GM19025 (cell line): Measurements from ENCODE around the gene WDR72.
"Not testable (repeated sequence)": the region's sequence is repeated elsewhere in the genome, so short reads cannot be mapped to it uniquely, and the experiment has no call there.

ENCODE experiments used
- ATAC-seq: cut with Tn5 transposase; IDR thresholded peaks from one replicate; pipeline ENCODE4 v1.9.1; 2021; ENCODE audit warnings: mild to moderate bottlenecking, low read depth, moderate library complexity; ENCODE audit not compliant: unreplicated experiment

WDR72 gene

DNA sequence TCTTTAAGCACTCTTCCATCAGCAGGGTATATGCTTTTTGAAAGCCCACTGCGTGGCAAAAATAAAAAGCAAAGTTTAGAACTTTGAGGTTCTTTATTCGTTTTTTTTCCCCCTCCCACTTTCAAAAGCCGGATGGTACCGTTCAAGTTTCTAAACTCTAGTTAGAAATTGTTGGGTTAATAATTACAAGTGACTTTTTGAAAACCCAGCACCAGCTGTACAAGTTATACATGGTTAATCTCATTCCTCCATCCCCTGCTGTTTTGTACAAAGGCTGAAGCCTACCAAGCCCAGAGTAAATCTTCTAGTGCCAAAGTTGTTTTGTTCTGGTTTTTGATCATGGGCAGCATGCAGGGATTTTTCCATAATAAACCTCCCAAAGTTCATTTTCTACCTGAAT is 48.6 kb downstream of the WDR72 start:
- ATAC-seq = no peak

DNA sequence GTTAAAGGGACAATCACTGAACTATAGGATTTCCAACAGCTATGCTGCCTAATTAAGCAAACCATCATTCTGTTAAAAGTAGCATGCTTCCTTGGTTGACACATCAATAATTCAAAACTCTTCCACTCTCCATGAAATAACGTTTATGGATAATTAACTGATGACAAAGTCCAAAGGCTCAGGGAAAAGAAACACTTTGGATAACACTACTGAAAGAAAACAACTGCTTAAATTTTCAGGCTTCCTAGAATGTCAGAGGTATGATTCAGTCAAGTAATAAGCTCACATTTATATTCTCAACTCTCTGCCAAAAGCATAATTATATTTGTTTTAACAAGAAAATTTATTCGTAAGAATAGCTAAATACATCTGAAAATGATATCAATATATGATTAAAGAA is 49.6 kb downstream of the WDR72 start:
- ATAC-seq = no peak

DNA sequence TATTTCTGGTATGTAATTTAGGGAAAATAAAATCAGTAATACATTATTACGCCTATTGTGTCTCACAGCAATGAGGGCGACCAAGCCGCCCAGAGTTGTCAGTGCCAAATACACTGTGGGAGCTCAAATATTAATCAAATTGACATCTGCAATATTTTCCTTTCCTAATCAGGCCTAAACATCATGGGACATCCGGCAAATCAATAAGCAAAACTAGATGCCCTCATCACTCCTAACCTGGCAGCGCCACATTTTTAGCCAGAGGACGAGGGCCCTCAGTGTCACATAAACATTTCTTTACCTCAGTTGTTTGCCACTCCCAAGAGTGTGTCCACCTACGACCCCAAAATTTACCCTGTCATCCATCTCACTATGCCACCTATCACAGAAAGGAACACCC is 64.1 kb downstream of the WDR72 start:
- ATAC-seq = no peak

DNA sequence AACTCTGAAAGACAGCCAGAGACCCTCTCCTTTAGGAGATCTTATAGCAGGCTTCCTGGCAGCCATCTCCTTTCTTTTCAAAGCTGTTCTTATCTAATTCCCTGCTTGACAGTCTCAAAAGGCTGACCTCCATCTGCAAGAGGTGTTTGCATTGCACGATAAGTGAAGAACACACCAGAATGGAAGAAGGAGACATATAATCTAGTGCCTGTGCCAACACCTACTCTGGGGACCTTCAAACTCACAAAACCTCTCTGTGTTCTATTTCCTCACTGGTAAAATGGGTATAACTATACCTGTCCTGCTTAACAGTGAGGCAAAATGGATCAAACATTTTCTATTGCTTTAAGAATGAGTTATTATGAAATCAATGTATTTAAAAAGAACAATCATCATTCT is 65.0 kb downstream of the WDR72 start:
- ATAC-seq = no peak

DNA sequence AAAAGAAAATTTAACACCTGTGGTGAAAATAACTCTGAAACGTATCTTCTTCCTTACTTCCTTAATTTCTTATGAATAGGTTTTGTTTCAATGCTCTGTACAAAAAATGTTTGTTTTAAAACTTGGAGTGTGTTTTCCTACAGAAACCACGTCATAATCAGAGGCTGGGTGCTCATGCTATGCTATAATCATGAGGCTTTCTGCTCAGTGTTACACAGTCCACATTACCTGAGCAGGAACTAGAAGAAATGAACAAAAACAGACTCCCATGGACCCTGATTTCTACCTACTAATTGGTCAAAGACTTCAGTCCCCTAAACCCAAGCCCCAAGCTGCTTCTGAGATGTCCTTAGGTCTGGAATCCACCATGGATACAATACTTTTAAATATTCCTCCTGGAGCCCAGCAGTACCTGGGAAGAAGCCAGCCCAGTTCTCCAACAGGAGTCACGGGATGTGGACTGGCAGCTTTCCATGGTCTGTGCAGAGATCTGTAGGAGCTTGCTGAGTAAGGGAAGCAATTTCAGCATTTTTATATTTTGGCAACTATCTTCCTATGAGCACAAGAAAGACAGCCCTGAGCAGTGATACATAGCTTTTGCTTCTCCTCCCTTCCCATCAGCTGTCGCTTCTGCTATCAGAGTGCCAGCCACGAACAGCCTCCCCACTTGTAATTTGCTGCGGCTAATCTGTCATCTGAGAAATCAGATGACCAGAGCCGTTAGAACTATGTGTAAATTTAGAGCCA is 65.6 kb downstream of the WDR72 start:
- ATAC-seq = no peak

DNA sequence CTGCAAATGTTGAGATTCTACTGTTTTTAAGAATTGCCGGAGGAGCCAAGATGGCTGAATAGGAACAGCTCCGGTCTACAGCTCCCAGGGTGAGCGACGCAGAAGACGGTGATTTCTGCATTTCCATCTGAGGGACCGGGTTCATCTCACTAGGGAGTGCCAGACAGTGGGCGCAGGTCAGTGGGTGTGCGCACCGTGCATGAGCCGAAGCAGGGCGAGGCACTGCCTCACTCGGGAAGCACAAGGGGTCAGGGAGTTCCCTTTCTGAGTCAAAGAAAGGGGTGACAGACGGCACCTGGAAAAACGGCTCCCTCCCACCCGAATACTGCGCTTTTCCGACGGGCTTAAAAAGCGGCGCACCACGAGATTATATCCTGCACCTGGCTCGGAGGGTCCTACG is 75.3 kb downstream of the WDR72 start:
- not testable (repeated sequence) for ATAC-seq

DNA sequence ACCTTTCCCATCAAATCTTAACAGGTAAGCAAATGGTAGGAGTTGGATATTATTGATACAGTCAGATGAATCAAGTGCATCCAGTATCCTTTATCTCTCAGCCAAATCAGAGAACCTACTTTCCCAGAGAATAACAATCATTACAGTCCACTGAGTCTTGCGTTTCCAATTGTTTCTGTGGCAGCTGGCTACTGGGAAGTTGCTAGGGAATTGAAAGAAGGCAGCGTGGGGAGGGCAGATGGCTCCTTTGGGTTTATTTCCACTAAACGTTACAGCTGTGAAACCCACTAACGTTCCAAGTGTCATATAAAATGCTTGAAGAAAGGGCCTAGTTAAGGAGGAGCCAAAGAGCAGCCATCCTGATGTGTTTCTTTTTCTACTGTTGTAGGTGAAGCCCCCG is 78.4 kb downstream of the WDR72 start:
- no peak for ATAC-seq

DNA sequence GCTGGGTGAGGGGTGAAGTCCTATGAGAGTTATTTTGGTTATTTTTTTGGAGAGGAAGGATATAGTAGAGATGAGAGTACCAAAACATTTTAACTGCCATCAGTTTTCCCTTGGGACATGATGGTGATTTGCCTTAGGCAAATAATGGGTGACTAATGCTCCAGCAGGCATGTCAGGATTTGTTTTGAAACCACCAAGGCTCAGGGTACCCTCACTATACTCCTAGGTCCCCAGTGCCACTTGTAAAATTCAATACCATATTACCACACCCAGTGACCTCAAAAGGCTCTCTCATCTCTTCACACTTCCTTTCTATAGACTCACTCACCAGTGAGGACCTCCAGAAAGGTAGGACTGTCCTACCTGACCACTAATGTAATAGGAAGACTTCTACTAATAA is 83.6 kb downstream of the WDR72 start:
- no peak for ATAC-seq

DNA sequence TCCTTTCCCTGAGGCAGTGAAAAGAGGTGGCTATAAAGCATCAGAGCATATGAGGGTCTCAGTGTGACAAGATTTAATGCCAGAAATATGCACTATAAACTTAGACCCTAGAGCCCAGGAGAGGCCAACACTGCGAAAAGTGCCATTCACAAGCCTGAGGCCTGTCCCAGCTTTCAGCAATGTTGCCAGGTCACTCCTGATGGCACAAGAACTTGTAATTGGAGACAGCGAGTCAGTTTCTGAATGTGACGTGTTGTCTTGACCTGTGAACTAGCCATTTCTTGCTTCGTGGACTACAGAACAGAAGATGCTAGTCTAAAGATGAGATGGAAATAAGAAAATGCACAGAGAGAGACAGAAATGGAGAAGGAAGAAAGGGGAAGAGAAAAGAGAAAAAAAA is 87.9 kb downstream of the WDR72 start:
- no peak for ATAC-seq

DNA sequence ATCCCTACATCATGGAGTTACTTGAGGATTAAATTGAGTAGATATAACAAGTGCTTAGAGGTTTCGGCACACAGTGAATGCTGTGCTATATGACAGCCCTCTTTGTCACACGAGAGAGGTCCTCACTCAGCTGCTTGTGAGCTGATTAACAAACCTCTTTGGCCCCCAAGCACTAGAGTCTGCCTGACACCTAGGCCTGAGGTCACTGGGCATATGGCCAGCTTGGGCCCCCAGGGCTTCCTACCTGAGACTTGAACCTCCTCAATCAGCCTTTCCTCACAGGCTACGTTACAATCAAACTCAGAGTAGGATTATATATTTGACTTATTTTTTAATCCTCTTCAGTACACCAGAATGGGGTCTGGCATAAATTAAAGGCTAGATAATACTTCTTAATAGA is 88.8 kb downstream of the WDR72 start:
- no peak for ATAC-seq

DNA sequence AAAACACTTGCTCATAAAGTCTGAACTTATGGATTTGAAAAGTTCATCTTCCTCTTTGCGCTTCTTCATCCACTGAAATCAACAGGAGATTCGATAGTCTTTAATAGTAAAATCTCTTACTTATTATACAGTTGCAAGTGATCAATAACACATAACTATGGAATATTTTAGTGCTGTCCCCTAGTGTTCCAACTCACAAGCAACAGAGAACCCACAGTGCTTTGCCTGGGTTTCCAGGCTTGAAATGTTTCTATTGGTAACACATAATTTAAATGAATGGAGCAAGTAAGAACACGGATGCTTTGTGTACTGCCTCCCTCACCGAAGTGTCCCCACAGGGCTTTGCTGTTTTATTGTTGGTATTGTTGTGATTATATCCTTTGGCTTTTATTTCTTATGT is 93.5 kb downstream of the WDR72 start:
- no peak for ATAC-seq

DNA sequence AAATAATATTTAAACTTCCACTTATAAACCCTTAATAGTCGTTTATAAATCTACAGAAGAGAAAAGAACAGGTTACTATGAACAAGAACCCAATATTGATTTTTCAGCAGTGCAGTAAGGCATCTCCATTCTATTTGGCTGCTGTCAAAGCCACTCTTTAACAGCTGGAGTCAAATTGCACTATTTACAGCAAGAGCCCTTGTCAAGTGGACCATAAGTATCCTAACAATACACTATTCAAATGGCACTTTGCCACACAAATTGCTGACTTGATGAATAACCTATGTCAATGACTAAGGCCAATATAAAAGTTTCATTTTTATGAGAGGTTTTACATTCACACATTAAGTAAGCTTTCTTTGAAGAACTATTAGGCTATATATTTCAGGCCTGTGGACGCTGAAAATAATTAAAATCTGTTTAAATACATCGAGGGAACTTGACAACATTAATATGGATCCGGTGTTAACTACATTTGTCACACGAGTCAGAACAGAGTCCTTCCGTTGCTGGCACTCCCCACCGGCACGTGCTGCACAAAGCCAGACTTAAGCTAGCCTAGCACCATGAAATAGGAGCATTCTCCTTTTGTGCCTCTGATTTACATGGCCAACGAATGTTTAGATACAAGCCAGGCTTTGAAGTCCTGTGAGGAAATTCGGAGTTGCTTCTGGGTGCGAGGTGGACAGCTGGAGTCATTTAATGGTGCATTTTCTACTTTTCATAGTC is 100.5 kb downstream of the WDR72 start:
- ATAC-seq = no peak

DNA sequence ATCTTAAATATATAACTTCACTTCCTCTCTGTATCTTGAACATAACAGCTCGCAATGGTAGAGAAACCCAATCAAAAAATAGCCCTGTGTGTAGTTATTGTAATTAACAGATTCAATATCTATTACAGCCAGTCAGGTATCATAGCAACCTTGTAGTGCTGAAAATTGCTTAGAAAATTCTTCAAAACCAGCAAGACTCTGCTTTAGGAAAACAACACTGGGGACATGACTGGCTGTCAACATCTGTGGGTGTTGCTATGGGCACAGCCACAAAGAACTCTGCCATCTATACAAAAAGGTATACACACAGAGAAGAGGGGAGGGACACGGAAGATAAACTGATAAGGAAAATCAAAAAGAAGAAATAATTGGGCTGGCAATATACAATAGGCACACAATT is 101.2 kb downstream of the WDR72 start:
- no peak for ATAC-seq

DNA sequence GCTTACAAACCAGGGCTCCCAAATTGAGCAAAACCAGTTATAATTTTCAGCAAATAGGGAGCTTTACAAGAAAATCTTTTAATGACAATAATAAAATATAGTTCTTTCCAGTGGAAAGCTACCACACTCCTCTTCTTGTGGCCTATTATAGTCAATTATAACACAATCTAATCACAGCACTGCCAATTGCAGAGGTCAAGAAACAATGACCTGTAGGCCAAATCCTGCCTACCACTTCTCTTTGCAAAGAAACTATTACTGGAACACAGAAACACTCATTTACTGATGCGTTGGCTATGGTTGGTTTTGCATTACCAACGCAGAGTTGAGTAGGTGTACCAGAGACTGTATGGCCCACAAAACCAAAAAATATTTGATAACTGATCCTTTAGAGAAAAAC is 110.5 kb downstream of the WDR72 start:
- no peak for ATAC-seq

DNA sequence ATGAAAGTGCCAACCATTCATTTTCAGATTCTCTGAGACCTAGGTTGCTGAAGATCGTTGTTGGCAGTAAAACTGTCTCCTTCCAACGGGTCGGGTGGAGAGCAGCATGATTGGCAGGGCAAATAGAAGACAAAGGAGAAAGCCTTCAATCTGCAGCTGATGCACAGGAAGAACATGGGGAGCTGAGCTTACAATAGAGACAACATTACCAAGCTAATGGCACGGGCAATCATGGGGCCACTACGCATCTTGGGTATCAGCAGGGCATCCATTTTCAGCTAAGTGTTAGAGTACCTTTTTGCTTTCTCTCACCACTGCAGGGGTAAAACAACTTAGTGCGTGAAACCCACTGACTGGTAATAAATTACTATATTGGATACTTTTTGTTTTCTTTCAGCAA is 114.8 kb downstream of the WDR72 start:
- ATAC-seq = no peak

DNA sequence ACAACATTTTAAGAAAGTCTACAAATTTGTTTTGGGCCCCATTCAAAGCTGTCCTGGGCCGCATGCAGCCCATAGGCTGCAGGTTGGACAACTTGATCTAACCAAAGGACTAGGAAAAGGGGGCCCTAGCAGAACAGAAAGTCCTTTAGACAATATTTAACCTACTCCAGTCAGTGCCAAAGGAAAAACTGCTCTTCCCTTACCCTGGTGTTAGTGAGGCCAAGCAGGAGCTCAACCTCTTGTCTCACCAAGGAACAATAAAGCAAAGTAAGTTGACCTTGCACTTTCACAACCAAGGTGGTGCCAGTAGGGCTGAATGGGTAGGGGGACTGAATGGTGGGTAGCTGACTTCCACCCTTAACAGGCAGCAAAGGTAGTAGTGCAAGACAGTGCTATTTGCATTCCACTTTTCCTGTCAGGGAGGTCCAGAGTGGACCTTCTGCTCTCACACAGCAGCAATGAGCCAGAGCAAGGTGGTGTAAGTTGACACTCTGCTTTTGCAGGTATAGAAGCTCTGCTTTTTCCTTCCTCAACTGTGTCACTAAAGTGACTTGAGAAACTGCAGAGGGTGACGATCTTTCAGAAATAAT is 124.9 kb downstream of the WDR72 start:
- no peak for ATAC-seq

DNA sequence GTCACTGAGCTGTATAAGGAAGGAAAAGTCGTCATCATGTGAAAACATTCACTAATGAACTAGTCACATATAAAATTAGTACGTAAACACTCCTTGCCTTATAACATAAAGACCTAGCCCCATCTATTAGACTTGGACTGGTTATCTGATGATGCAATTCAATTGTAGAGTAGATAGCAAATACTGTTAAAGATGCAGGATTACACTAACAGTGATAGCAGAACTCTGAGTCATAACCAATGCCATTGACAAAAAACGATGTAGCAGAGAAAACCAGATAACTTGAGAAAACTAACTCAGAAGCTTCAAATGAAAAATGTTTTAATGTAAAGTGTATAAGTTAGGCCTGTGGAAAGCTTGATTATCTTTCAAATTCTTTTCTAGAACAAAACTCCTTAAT is 132.2 kb downstream of the WDR72 start:
- ATAC-seq = no peak

DNA sequence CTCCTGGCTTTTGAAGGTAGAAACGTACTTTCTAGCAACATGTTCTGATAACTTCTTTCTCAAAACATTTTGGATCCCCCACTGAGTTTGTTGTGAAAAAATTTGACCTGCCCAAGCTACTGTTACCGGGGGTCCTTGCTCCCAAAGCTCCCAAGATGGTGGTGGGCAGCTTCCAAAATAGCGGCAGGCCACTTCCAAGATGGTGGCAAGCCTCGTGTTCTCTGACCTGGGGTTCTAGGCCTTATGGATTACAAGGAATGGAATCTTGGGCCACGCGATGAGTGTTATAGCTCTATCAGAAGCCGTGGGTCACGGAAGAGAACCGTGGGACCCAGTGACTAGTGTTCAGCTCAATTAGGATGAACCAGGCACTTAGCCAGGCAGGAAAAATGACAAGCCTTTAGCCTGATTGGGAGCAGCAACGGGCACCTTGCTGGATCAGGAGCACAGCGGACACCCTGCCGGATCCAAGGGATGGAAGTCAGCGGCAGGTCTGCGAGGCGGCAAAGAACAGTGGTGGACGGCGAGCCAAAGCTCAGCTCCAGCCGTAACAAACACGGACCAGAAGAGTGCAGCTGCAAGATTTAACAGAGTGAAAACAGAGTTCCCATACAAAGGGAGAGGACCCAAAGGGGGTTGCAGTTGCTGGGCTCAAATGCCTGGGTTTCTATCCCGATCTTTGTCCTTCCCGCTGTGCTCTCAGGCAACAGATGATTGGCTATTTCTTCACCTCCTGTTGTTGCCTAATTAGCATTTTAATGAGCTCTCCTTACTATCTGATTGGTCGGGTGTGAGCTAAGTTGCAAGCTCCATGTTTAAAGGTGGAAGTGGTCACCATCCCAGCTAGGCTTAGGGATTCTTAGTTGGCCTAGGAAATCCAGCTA is 133.3 kb downstream of the WDR72 start:
- ATAC-seq = no peak

DNA sequence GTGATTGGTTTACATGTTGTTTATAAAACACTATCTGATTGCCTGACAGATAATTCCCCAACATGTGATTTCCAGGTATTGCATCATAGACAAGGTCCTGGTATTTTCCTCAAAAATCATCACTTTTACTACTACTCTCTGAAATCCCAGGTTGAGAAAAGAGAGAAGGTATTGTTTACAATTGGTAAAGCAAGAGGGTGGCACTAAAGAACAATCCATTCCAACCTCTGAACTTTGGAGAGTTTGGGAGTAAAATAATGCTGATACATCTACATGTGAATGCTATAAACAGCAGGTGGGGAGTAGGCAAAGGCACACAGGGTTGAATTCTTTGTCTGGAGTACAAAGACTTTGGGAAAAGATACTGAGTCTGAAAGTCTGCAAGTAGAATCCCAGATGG is 134.2 kb downstream of the WDR72 start:
- ATAC-seq = no peak

DNA sequence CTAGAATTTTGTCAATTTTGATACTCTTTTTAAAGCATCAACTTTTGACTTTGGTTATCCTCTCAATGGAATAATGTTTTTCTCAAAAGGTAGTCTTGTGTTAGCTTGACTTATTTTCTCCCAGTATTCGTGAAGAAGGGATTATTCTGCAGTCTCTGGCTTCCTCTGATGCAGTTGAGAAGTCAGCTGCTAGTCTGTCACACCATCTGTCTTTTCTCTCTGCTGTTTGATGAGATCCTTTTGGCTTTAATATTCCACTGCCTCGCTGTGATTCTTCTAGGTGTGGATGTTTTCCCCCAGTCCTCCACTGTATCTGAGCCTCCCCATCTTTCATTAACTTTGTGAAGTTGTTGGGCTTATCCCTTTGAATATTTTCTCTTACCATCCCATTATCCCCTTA is 141.0 kb downstream of the WDR72 start:
- no peak for ATAC-seq
